ENCODE measurements around the gene CD28.
A peak's percentile ranks its signal among the peaks of the same experiment; 100 is the strongest.

CD28 gene

DNA sequence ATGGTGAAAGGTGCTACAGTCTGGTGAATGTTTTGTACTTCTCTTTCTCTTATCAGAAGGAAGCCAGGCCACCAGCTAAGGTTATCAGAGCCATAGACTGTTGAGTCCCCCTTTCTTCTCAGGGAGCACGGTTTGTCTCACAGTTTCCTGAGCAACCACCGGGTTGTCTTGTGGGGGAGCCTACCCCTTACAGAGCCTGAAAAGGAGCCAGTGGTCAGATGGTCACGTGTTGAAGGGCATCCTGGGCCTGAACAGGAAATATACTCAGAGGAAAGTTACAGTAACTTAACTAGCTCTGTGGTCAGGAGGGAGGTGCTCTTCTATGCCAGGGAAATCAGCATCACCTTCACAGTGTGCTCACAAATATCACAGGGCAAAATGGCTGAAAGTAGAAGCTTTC, 11.6 kb downstream of the CD28 start:
- DNase-seq: no peak

DNA sequence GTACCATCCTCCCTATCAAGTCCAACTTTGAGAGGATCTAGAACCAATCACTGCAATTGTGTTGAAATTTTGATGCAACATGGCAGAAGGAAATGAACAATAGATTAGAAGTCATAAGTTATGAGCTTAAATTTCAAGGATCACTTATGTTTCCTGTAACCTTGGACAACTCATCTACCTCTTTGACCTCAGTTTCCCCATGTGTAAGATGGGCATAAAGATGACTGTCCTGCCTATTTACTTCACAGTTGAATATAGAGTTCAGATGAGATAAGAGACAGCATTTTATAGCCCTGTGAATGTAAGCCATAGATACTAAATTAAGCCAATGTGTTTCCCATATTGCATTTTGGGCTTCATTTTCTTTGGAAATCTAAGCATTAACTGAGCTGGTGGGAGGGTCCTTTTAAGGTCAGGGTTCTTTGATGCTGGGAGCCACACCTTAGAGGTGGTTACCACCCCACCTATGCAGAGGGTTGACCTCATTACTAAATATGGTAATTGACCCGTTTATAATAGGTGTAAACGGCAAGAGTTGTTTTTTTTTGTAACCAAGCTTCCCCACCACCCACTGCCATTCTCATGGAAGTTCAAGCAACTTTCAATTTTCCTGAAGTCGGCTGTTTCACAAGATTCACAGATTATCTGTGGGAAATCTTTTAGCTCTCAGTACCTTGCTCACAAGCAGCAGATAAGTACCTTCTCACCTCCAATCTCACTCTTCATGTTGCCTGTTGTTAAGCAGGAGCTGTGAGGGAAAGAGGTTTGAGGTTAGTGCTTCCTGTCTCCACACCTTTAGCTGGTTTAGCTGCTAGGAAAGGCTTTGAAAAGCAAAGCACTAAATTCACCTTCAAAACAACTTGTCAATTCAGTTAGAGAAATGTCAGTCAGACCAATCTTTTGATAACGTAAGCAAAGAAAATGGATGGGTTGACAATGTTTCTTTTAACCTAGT, 13.3 kb downstream of the CD28 start:
- DNase-seq: no peak

DNA sequence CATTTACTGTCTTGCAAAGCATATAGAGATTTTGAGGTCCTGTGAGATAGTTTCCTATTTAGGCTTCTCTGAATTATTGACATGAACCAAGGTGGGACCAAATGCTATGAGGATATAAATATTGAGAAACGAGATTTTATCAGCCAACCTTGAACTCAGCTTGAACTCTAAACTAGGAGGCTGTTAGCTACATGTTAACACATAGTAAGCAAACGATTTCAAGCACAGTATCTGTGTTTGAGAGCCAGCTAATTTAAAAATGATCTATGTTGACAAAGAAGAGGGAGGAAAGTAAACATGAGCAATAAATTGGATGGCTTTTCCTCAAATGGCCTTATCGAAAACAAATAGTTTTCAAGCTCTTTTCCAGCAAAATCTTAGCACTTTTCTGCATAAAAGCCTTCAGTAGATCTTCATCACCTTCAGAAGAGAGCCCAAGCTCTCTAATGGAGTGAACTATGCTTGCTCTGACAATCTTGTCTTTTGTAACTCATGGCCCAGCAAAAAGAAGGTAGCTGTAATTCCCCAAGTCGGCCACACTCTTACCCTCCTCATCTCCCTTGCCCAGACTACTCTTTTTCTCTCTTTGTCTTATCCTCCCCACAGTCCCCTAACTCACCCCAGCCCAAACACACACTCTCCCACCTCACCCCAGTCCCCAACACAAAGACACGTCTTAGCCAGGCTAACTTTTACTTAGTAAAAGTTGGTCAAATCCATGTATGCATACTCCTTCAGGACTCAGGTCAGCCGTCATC, 14.7 kb downstream of the CD28 start:
- DNase-seq: no peak

DNA sequence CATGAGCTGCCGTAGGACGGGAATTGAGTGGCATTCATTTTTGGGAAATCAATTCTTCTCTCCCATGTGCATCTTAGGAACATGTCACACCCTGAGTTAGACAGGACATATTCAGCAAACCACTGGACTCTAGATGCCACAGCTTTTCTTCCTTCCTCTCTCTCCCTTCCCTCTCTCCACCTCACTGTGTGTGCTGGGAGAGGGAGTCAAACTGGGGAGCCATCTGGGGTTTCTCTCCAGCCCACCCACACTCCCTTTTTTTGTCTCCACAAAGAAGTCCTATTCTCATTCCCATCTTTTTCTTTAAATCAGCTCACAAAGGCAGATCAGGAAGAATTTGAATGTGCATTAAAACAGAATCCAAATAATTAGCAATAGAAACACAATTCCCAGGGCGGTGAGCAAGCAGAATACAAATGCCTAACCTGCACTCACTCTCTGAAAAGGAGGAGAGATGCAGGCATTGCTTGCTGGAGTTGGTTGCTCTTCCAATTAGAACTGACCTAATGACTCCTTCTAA, 15.4 kb downstream of the CD28 start:
- no peak for DNase-seq

DNA sequence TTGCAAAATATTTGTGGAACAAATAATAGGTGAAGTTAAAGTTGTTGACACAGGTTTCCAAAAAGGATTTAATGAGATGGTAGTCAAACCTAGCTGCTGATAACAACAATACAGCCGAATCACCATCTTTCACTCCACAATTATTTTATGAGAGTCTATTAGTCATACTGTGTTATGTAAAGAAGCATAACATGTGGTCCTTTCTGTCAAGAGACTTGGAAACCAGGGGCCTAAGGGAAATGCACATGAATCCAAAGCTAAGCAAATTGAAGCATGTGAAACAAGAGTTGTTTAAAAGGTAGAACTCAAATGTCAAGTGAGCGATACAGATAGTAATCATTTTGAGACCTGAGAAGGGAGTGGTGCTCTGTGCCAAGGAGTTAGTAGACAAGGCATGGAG, 16.0 kb downstream of the CD28 start:
- peak; percentile 12 for DNase-seq

DNA sequence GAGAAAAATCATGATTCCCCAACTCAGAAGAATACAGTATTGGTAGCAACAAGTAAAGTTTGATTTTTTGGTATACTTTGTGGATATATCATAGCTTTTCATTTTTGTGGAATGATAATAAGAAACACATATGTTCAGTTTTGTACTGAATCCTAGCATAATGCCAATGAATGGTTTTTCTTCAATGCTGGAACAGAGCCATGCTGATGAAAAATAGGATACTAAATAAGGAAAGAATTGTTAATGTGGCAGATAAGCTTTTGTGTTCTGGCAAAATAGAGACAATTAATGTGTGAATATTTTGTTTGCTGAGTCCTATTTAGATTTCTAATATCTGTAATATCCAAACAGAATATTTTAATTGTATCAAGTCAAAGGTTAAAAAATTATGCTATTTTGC, 21.9 kb downstream of the CD28 start:
- no peak for DNase-seq

DNA sequence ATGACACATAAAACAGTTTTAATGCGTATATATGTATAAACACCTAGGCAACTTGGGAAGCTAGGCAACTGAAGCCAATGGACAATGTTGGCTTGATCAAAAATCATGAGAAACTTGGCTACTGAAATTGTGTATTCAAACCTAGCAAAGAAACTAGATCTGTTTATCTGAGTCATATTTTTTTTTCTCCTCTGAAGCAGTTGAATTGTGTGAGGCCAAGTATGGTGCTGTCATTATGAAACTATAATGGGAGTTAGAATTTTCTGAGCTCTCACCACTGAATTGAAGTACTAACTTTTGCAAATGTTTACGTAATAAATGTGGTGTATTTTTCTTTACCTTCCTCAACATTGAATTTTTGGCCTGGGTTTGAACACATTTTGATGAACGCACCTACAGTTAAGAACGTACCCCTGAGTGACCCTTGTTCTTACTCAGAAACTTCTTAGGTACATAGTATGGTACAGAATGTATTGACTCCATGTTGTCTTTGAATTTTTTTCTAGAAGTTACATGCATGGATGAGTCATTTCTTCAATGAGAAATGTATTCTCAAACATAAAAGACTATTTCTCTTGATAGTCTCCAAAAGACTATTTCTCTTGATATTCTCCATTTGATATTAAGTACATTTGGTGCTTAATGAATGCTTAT, 23.8 kb downstream of the CD28 start:
- DNase-seq: no peak

DNA sequence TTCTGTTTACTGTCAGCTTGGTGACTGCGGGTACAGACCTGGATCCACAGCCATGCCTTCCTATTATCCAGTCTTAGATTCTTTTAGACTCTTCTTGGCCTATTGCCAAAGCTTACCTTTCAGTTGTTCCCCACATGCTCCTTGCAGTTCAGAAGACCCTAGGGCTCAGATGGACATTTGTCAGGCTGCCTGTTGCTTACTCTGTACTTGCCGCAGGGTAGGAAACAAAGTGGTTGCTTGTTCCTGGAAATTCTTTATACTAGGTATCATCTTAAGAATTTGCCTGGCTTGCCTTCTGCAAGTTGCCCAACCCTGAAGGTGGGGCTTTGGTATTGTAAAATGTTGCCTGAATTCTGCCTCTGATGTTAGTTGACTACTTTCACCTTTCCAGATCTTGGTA, 24.4 kb downstream of the CD28 start:
- DNase-seq: no peak

DNA sequence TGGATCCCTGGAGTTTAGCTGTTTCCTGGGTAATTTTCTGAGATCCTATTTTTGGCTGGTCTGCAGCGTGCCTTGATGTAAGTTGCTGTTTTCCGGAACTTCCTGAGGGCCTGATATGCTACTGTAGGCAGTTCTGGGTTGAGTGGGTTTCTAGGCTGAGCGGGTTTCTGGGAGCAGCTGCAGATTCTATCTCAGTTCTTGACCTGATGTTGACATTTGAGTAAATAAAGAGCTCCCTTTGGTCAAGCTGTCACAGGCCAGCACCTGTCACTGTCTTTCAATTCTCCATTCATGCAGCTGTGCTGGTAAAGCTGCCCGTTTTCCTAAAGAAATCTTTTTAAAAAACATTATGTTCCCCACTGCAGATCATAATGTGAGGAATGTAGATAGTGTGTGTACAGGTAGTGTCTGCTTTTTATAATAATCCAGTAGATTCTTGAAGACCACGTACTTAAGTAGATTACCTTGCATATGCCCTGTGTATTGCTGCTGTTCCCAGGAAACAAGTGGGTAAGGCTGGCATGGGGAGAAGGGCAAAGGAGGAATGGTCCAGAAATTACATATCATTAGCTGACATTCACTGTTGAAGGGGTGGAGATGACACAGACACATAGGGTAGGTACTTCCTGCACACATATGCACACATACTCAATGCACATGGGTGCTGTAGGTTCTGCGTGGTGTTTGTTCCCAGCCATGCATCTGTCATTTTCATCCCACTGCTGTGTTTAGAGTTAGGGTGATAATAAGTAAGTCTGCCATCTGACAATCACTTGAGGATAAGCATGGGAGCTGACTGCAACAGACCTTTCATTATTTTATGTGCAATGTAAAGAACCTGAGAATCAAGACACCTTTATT, 25.9 kb downstream of the CD28 start:
- DNase-seq: no peak

DNA sequence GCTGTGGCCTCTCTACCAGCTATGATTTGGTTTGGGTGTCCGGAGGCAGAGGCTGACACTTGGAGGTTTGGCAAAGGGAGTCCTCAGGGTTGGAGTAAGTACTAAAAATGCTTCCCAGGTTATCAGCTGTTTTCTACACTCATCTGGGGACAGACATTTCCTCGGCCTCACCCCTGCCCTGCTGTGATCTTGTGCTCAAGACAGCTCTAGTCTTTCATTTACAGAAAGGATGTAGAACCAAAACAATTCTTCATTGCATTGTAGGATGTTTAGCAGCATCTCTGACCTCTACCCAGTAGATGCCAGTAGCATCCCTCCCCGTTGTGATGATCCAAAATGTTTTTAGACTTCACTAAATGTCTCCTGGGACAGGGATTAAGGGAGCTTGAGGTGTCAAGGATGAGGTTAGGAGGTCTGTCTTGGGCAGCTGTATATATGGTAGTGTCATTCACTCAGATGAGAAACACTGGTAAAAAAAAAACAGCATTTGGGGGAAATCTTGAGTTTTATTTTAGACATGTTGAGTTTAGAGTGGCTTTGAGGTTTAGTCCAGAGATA, 26.6 kb downstream of the CD28 start:
- no peak for DNase-seq

DNA sequence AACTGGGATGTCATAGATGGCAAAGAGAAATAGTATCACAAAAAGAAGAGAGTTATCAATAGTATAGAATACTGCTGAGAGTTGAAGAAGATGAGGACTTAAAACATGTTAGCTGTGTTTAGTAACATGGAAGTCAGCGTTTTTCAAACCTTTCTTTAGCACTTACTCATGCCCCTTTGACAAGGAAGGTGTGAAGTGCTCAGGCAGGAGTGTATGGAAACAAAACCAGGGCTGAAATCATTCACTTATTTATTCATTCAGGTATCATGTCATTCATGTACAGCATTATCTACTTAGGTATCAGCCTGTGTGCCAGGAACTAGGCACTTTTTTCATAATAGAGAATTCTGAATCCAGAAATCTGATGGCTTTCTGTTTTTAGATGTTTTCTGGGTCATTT, 27.2 kb downstream of the CD28 start:
- no peak for DNase-seq

DNA sequence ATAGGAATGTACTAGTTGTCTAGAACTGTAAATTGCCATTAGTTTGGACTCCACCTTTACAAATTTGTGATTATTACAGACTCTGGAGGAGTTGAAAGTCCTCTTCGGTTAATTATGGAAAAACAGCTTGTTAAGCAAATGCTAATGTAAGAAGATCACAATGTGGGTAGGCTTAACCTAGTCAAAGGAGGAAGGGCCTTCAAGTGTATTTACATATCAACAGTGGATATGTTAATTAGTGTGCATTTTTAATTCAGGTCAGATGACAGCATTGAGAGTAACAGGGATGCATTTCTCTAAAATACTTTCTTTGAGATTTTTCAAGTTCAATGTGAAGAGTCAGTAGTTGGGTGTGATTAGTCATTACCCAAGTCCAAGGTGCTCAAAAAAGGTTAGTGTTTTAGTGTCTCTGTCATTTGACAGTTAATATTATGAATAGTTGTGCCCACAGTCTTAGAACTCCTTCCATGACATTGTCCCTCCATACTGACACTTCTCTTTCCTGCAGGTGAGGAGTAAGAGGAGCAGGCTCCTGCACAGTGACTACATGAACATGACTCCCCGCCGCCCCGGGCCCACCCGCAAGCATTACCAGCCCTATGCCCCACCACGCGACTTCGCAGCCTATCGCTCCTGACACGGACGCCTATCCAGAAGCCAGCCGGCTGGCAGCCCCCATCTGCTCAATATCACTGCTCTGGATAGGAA, 28.0 kb downstream of the CD28 start:
- no peak for DNase-seq

DNA sequence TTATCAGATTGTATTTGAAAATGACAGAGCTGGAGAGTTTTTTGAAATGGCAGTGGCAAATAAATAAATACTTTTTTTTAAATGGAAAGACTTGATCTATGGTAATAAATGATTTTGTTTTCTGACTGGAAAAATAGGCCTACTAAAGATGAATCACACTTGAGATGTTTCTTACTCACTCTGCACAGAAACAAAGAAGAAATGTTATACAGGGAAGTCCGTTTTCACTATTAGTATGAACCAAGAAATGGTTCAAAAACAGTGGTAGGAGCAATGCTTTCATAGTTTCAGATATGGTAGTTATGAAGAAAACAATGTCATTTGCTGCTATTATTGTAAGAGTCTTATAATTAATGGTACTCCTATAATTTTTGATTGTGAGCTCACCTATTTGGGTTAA, 30.9 kb downstream of the CD28 start:
- no peak for DNase-seq

DNA sequence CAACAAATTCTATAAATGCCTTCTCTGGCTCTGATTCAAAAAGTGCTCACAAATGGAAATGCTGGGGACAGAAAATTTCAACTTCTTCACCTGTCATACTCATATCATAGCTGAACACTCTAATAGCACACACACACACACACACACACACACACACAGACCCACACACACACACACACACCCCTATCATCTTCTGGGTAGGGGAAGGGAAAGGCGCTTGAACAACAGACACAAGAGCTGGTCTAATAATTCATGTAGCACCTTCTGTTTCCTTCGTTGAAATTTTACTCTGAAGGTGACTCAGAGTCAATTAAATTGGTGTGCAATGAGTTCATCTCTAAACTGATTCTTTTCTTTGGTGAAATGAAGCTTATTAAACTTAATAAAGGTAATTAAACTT, 32.9 kb downstream of the CD28 start:
- no peak for DNase-seq

DNA sequence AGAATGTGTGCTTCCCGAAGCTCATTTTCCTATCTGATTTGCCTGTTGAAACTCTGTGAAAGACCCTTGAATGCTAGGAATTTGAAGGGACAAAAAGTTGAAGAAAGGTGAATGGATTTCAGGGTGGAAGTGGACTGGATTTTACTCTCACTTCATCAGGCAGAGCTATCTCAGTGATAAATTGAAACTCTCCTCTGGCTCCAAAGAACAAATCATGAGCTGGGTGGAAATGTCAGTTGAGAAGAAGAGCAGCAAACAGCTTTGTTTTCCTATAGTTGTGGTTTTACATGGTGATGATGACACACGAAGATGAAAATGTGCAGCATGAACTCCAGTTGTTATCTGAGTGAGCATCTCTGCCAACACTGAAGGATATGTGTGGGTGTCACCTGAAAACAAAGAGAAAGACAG, 34.4 kb downstream of the CD28 start:
- peak; percentile 68 for DNase-seq

DNA sequence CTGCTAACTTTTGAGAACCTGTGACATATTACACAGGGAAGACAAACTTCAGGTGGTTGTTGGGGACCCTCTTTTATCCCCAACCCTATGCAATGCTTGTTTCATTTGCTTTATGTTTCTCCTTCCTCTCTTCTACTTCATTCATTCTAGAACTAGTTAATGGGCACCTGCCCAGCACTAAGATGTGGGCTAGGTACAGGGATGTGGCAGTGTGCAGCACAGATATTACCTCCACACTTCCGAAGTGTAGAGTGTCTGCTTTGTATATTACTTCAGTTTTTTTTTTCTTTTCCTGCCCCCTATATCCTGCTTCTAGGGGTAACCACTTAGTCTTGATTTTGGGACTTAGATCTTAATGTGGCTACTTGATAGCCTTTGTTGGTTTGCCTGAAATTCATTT, 35.1 kb downstream of the CD28 start:
- no peak for DNase-seq

DNA sequence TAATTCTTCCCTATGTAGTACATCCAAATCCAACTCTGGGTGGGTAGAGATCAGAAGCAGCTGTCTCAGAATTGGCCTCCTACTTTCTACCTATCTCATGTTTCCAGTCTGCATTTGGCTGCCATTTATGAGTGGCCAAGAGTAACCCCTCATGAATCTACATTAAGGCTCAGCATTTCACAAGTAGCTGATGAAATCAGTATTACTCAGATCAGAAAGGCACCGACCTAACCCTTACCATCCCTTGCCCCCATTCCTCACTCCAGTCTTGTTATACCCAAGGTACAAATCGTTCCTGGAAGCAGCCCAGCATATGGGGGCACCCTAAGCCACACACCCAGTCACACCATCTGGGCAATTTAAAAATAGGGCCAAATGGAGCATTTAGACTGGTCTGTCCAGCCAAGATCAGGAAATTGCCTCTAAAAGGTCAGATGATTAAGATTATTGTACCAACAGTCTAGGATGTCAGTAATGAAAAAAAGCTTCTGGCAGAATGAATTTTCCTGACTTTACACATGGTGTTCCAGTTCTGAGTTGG, 37.1 kb downstream of the CD28 start:
- no peak for DNase-seq

DNA sequence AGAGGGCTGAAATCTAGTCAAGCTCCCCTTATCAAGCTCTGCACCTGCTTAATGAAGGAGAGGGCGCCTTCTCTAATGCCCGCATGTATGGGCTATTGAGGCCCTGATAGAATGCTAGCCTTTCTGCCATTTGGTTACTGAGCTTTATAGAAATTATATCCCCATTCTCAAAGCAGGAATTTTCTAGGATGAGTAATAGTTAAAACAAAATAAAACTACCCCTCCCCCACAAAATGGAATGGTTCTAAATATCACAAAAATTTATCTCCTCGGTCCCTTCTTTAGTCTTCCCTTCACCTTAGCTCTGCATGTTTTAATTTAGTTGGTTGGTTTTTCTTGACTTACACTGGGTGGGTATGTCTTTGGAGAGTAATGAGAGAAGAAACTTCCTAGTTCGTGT, 37.7 kb downstream of the CD28 start:
- DNase-seq: peak; percentile 56

DNA sequence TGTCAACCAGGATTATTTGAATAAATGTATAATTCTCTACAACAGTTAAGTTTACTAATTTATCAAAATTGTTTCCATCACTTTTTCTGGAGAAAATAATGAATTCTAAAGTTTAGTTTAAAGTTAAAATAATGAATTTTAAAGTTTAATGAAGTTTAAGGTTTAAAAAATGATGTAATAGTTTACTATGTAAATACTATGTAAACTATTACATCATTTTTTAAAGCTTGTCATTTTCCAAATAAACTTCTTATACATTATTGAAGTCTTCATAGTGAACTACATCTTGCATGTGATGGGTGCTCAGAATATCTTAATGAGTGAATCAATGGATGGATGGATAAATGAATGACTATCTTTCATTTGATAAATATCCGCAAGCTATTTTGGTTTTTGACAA, 38.8 kb downstream of the CD28 start:
- no peak for DNase-seq

DNA sequence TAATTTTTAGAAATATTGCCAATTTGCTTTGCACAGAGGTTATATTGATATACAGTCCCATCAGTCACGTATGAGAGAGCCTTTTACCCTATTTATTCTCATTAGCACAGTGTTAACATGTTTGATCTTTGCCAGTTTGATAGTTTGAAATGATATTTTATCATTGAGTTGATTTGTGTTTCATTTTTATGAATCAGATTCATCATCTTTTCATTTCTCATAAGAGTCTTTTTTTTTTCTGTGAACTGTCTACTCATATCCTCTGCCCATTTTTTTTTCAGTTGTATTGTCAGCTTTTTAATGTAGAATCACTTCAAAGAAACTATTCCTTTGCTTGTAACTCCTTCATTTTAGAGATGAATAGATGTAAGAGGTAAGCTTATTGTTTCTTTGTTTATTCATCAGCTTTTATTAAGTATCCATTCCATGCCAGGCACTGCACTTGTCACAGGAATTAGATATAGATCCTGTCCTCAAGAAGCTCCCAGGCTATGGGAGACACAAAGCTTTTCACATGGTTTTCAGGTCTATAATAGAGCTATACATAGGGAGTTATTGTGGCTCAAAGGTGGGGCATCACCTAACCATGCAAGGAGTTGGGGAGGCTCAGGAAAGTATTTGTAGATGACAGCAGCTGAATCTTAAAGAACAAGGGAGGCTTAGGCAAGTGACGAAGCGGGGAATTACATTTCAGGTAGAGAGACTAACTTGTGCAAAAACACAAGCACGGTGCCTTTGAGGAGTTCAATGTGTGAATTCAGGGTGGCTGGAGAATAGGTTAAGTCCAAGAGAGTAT, 42.1 kb downstream of the CD28 start:
- DNase-seq: no peak
